Measurements from ENCODE around the gene ELAVL3.
"Not testable (repeated sequence)": the region's sequence is repeated elsewhere in the genome, so short reads cannot be mapped to it uniquely, and the experiment has no call there.

The ELAVL3 gene

DNA sequence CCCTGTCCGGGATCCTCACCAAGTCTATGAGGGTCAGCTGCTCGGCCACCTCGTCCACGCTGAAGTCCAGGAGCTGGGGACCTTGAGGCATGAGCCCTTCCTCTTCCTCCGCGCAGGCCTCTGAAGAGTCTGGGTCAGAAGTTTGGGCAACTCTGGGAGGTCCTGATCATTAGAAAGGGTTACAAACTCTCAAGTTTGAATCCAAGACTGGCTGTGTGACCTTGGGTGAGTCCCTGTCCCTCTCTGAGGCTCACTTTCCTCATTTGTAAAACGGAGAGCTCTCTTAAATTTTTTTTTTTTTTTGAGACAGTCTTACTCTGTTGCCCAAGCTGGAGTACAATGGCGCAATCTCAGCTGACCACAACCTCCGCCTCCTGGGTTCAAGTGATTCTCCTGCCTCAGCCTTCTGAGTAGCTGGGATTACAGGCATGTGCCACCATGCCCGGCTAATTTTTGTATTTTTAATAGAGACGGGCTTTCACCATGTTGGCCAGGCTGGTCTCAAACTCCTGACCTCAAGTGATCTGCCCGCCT, 74.1 kb downstream of the ELAVL3 start:
- not testable (repeated sequence) for DNase-seq (ENCODE audit: low read depth in 2 of 2)

DNA sequence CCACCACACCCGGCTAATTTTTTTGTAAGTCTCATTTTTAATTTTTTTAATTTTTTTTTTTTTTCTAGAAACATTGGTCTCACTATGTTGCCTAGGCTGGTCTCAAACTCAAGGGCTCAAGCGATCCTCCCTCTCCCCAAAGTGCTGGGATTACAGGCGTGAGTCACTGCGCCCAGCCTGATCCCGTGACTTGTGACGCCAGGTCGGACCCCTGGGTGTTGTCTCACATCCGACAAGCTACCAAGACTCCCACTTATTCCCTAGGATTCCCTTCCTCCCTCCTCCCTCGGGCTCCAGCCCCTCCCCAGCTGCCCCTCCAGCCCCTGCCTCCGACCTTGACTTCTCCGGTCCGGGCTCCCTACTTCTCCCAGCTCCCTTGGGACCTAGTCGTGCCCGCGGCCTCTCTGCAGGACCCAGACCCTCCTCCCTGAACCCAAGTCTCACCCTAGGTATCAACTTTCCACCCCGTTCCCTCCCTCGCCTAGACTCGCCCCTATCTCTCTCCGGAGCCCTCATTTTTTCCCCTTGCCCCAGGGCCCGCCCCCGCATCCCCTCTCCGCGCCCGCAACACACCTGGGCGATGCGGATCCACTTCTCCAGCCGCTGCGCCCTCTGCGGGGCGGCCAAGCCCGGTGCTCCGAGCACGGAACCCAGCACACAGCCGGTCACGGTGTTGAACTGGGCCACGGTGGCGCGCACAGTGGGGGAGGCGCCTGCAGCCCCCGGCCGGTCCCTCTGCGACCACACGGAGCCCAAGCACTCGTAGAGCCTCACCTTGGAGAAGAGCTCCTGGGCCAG, 74.8 kb downstream of the ELAVL3 start:
- peak in 1 of 2 donors; percentile 49 for DNase-seq (ENCODE audit: low read depth in 2 of 2)

DNA sequence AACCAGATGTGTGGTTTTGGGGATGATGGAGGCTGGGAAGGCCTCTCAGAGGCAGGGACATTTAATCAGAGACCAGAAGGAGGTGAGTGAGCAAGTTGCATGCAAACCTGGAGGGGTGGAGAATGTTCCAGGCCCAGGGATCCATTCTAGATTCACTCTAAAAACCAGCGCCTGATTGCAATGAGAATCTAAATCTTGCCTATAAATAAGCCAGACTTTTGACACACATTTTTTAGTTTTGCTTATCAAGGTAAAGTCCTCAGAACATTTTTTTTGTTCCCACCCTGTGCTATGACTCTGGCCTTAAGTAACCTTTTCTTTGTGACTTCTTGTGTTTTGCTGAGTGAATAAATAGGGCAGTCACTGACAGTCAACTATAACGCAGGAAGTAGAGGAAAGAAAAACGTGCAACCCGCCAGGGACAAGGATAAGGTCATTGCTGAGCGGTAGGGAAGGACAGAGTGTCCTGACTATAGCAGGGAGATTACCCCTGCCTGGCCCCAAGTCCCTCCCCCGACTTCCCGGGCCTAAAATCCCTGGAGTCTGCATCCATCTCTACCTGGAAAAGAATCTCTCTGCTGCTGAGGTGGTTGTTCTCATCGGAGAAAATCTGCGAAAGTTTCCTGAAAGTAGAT, 76.1 kb downstream of the ELAVL3 start:
- no peak for DNase-seq (ENCODE audit: low read depth in 2 of 2)

DNA sequence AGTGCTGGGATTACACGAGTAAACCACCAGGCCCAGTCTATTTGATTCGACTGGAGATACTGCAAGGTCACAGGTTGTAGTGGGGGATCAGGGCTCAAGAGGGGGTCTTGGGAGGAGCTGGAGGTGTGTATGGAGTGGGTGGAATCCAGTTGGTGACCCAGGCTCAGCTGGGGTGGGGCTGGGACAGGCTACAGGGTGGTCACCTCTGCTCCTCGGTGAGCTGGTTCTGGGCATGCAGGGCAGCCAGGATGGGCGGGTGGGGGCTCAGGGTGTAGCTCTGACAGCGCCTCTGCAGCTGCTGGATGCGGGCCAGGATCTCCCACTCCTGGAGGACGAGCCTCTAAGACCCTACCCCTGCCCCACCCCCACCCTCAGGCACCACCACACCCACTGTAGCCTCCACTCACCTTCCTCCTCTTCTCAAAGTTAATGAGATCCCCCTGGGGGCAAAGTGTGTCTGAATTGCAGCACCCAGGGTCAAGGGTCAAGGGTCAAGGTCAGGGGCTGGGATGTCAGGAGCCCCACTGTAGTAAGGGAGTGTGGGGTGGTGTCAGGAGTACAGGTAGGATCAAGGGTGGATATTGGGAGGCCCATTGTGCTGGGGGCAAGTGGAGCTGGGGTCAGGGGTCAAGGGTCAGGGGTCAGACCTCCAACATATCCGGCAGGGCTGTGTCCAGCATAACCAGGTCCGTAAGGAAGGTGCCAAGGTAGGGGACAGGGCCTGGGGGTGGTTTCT, 78.9 kb downstream of the ELAVL3 start:
- no peak for DNase-seq (ENCODE audit: low read depth in 2 of 2)
